SU-DHL-6 (cell line): ENCODE measurements around the gene CDH23.

Experiments used
- H2AFZ ChIP-seq: fragments of 200-600 bp; sonication (generic); 2 replicates; pipeline ENCODE4 v1.6.1; 2014; ENCODE audit warnings: low read depth, mild to moderate bottlenecking, moderate library complexity, mixed read lengths, antibody characterized with exemption, low read length; ENCODE audit not compliant: severe bottlenecking
- H3F3A ChIP-seq: fragments of 200-600 bp; shearing (Covaris generic); 2 replicates; pipeline ENCODE4 v1.6.0; 2016; ENCODE audit warnings: antibody characterized with exemption, mild to moderate bottlenecking; ENCODE audit not compliant: insufficient read depth
- H3K27ac ChIP-seq: fragments of 200-600 bp; sonication (generic); 2 replicates; pipeline ENCODE4 v1.5.1; 2016; ENCODE audit warnings: low read depth, mild to moderate bottlenecking, low read length, moderate library complexity, mixed read lengths
- H3K27me3 ChIP-seq: fragments of 200-600 bp; sonication (generic), shearing (Covaris generic); 2 replicates; pipeline ENCODE4 v1.6.0; 2014; ENCODE audit warnings: mild to moderate bottlenecking, low read length
- H3K36me3 ChIP-seq: fragments of 200-600 bp; sonication (generic); 2 replicates; pipeline ENCODE4 v1.6.1; 2014; ENCODE audit warnings: mild to moderate bottlenecking, low read length, mixed read lengths
- H3K4me2 ChIP-seq: fragments of 300-600, 200-600 bp; shearing (Covaris generic), sonication (generic); 2 replicates; pipeline ENCODE4 v1.6.0; 2014; ENCODE audit warnings: low read length, low read depth, mild to moderate bottlenecking; ENCODE audit not compliant: poor library complexity, severe bottlenecking
- H3K4me3 ChIP-seq: fragments of 200-600 bp; sonication (generic); 2 replicates; pipeline ENCODE4 v1.5.1; 2014; ENCODE audit warnings: antibody characterized with exemption, low read length, mild to moderate bottlenecking, mixed read lengths; ENCODE audit not compliant: insufficient read depth, poor library complexity, severe bottlenecking
- H3K79me2 ChIP-seq: fragments of 200-600 bp; sonication (generic); 2 replicates; pipeline ENCODE4 v1.6.1; 2014; ENCODE audit warnings: mild to moderate bottlenecking, low read length, moderate library complexity; ENCODE audit not compliant: insufficient read depth
- H3K9ac ChIP-seq: fragments of 200-600 bp; sonication (generic); 2 replicates; pipeline ENCODE4 v1.7.0; 2014; ENCODE audit warnings: mild to moderate bottlenecking, low read length
- H3K9me2 ChIP-seq: fragments of 200-600 bp; sonication (generic); replicated peaks from 2 replicates; pipeline ENCODE4 v1.6.1; 2014; ENCODE audit warnings: low read length; ENCODE audit not compliant: insufficient read depth
- H3K9me3 ChIP-seq: fragments of 200-600 bp; sonication (generic); 2 replicates; pipeline ENCODE4 v1.6.1; 2014; ENCODE audit warnings: low read length, mixed read lengths; ENCODE audit not compliant: insufficient read depth
- H4K20me1 ChIP-seq: fragments of 200-600 bp; sonication (generic); 2 replicates; pipeline ENCODE4 v1.6.1; 2014; ENCODE audit warnings: low read depth, mild to moderate bottlenecking, antibody characterized with exemption, low read length, moderate library complexity, mixed read lengths
- EZH2phosphoT487 ChIP-seq: fragments of 200-600 bp; sonication (generic), shearing (Covaris generic); conservative IDR thresholded peaks from 2 replicates; pipeline ENCODE4 v1.6.1; 2018; ENCODE audit warnings: mild to moderate bottlenecking, antibody characterized with exemption, low read length, moderate library complexity, mixed read lengths
- TF ChIP-seq, protein P1 (sequence below): fragments of 200-600 bp; sonication (generic); IDR thresholded peaks from one replicate; pipeline ENCODE4 v1.5.1; 2017; ENCODE audit warnings: antibody characterized with exemption, mild to moderate bottlenecking, low read length, moderate library complexity; ENCODE audit not compliant: insufficient read depth, poor library complexity, severe bottlenecking

CDH23 gene

DNA sequence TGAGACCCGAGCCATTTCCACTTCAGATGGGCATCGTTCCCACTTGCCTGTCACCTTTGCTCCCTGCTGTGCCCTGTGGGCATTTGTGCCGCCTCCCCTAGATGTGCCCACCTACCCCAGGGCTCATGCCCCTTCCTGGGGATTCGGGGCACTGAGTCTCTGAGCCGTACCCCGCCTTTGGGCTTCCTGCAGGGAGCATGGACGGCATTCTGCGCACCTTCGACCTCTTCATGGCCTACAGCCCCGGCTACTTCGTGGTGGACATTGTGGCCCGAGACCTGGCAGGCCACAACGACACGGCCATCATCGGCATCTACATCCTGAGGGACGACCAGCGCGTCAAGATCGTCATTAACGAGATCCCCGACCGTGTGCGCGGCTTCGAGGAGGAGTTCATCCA lies 412.9 kb downstream of the CDH23 start:
- Histone ChIP-seq H3K36me3 (no peaks in the 10 kb centered on the region), H3K27ac (no peak overlapping the region), H3K4me3 (no peak overlapping the region), H4K20me1 (no peaks in the 10 kb centered on the region), H3F3A (no peaks in the 10 kb centered on the region), H3K9ac (no peak overlapping the region), H3K27me3 (no peaks in the 10 kb centered on the region), H3K79me2 (no peaks in the 10 kb centered on the region), H3K9me2 (no peaks in the 10 kb centered on the region), H3K9me3 (no peaks in the 10 kb centered on the region), H3K4me2 (no peak overlapping the region), H2AFZ (no peak overlapping the region)
- TF ChIP-seq EZH2phosphoT487 = no peak
- TF ChIP-seq, protein P1, sequence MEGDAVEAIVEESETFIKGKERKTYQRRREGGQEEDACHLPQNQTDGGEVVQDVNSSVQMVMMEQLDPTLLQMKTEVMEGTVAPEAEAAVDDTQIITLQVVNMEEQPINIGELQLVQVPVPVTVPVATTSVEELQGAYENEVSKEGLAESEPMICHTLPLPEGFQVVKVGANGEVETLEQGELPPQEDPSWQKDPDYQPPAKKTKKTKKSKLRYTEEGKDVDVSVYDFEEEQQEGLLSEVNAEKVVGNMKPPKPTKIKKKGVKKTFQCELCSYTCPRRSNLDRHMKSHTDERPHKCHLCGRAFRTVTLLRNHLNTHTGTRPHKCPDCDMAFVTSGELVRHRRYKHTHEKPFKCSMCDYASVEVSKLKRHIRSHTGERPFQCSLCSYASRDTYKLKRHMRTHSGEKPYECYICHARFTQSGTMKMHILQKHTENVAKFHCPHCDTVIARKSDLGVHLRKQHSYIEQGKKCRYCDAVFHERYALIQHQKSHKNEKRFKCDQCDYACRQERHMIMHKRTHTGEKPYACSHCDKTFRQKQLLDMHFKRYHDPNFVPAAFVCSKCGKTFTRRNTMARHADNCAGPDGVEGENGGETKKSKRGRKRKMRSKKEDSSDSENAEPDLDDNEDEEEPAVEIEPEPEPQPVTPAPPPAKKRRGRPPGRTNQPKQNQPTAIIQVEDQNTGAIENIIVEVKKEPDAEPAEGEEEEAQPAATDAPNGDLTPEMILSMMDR = no peak

DNA sequence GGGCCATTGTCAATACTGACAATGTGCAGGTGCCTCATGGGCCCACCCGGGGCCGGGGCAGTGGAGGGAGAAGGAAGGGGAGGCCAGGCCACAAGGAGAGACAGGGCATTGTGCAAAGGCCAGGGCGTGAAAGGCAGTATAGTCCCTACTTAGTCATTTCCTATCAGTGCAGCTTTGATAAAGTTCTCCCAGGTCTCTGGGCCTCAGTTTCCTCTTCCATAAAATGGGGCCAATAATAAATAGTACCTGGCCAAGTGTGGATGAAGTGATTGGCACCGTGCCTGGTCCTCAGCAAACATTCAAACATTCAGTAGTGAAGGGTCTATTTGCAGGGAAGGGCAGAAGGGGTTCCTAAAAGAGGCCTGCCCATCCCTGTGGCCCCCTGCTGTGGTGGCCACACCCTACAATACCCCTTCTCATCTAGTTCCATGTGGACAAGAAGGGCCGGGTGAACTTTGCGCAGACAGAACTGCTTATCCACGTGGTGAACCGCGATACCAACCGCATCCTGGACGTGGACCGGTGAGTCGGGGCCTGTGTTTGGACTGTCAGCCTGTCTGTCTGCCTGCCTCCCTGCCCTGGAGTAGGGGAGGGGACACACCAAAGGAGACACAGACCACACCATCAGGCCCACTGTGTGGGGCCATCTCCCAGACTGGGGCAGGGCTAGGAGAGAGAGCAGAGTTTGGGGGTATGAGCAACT lies 413.5 kb downstream of the CDH23 start:
- Histone ChIP-seq H2AFZ (no peak overlapping the region), H3K9me2 (no peaks in the 10 kb centered on the region), H4K20me1 (no peaks in the 10 kb centered on the region), H3K9ac (no peak overlapping the region), H3K9me3 (no peaks in the 10 kb centered on the region), H3F3A (no peaks in the 10 kb centered on the region), H3K4me3 (no peak overlapping the region), H3K36me3 (no peaks in the 10 kb centered on the region), H3K27me3 (no peaks in the 10 kb centered on the region), H3K79me2 (no peaks in the 10 kb centered on the region), H3K27ac (no peak overlapping the region), H3K4me2 (no peak overlapping the region)
- TF ChIP-seq EZH2phosphoT487 = no peak
- TF ChIP-seq, protein P1 = no peak

DNA sequence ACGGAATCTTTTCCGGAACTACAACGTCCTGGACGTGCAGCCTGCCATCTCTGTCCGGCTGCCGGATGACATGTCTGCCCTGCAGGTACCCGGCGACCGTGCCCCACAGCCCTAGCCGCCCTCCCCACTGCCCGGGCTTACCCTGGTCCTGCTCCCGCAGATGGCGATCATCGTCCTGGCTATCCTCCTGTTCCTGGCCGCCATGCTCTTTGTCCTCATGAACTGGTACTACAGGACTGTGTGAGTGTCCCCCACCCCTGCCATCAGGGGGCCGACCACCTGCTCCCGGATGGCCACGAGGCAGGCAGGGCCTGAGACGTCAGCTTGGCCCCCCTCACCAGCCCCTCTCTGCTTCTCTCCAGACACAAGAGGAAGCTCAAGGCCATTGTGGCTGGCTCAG lies 414.6 kb downstream of the CDH23 start:
- no peak overlapping the region for H2AFZ ChIP-seq
- no peak overlapping the region for H3K9ac ChIP-seq
- no peak for TF ChIP-seq EZH2phosphoT487
- TF ChIP-seq, protein P1 = no peak
- H3K36me3 ChIP-seq = no peaks in the 10 kb centered on the region
- H3K4me2 ChIP-seq = no peak overlapping the region
- no peaks in the 10 kb centered on the region for H3F3A ChIP-seq
- no peak overlapping the region for H3K4me3 ChIP-seq
- H3K27me3 ChIP-seq = no peaks in the 10 kb centered on the region
- H3K79me2 ChIP-seq = no peaks in the 10 kb centered on the region
- H4K20me1 ChIP-seq = no peaks in the 10 kb centered on the region
- no peaks in the 10 kb centered on the region for H3K9me2 ChIP-seq
- no peak overlapping the region for H3K27ac ChIP-seq
- no peaks in the 10 kb centered on the region for H3K9me3 ChIP-seq
